Common myeloid progenitor, CD34-positive (primary cell): Measurements from ENCODE around the gene TANK. TPM values are rescaled to one million over a fixed set of nuclear protein-coding genes. Genes with fewer than 3 reads are reported as not detected.

Source experiments
- CTCF ChIA-PET: fragments of 350-600 bp; sonication (Branson Sonifier 250); formaldehyde crosslinking; loops from one replicate; lab custom pipeline; 2021; ENCODE audit warnings: antibody characterized with exemption; lab: Charles Lee
- POLR2A ChIA-PET: fragments of 350-600 bp; sonication (Branson Sonifier 250); formaldehyde crosslinking; loops from one replicate; lab custom pipeline; 2021; ENCODE audit warnings: antibody characterized with exemption; lab: Charles Lee
- DNase-seq, 3 donors: peaks; one replicate each; pipeline versions ENCODE4 v3.0.0 to v3.0.0-alpha.2; 2013
- H3K27ac ChIP-seq, 2 experiments: 1 replicate in 1 of 2; 2 replicates in 1 of 2; pipeline ENCODE4 v1.7.0; 2013; ENCODE audit warnings: inconsistent platforms in 2 of 2, low read length in 2 of 2, mild to moderate bottlenecking in 2 of 2, low read depth in 1 of 2, moderate library complexity in 1 of 2; ENCODE audit not compliant: severe bottlenecking in 2 of 2, insufficient read depth in 1 of 2, poor library complexity in 1 of 2
- H3K27me3 ChIP-seq, 5 experiments: replicated peaks in 2 of 5; 1 replicate in 3 of 5; 2 replicates in 2 of 5; pipeline versions ENCODE4 v1.6.1 to v1.7.0; 2013; ENCODE audit warnings: low read length in 4 of 5, mild to moderate bottlenecking in 2 of 5, moderate library complexity in 2 of 5, inconsistent platforms in 1 of 5; ENCODE audit not compliant: insufficient read depth in 5 of 5, control insufficient read depth in 4 of 5
- H3K36me3 ChIP-seq, 4 experiments: 1 replicate in 2 of 4; 2 replicates in 2 of 4; pipeline versions ENCODE4 v1.6.1 to v1.7.0; 2013; ENCODE audit warnings: low read length in 3 of 4, control low read depth in 1 of 4, mild to moderate bottlenecking in 1 of 4; ENCODE audit not compliant: control insufficient read depth in 4 of 4, insufficient read depth in 4 of 4
- H3K4me1 ChIP-seq, 4 experiments: 1 replicate in 3 of 4; 2 replicates in 1 of 4; pipeline versions ENCODE4 v1.6.1 to v1.7.1; 2013; ENCODE audit warnings: low read length in 3 of 4, mild to moderate bottlenecking in 3 of 4, control low read depth in 1 of 4, inconsistent platforms in 1 of 4, moderate library complexity in 1 of 4; ENCODE audit not compliant: control insufficient read depth in 4 of 4, insufficient read depth in 4 of 4; ENCODE audit errors: control extremely low read depth in 1 of 4
- H3K4me3 ChIP-seq, 7 experiments: 1 replicate in 4 of 7; 2 replicates in 3 of 7; pipeline versions ENCODE4 v1.5.1 to v1.7.0; 2013; ENCODE audit warnings: mild to moderate bottlenecking in 7 of 7, low read length in 6 of 7, moderate library complexity in 6 of 7, inconsistent platforms in 2 of 7, low read depth in 2 of 7, control low read depth in 1 of 7; ENCODE audit not compliant: insufficient read depth in 4 of 7, control insufficient read depth in 1 of 7; ENCODE audit errors: extremely low read depth in 1 of 7
- H3K9me3 ChIP-seq, 5 experiments: 1 replicate in 4 of 5; 2 replicates in 1 of 5; pipeline versions ENCODE4 v1.6.1 to v1.7.1; 2013; ENCODE audit warnings: low read length in 4 of 5, mild to moderate bottlenecking in 2 of 5, inconsistent platforms in 1 of 5, low read depth in 1 of 5, moderate library complexity in 1 of 5; ENCODE audit not compliant: control insufficient read depth in 4 of 5, insufficient read depth in 2 of 5; ENCODE audit errors: control extremely low read depth in 1 of 5
- WGBS: methylation state at CpG from one replicate; pipeline ENCODE4 v1.1.5; 2013; ENCODE audit not compliant: insufficient coverage; 5-methylcytosine and 5-hydroxymethylcytosine counted together
- polyA plus RNA-seq: library from polyadenylated mRNA; unstranded; fragments of 120-200 nt; gene quantifications from one replicate; pipeline ENCODE4 v1.2.1, GENCODE V29; 2013

TANK gene
- 57.2 TPM for polyA plus RNA-seq

- H3K36me3 ChIP-seq, result peaks cover 2 to 15% (median 9%) of the 10 kb centered on the region in 4 experiments
- peaks cover 4 to 25% (median 14%) of the 10 kb centered on the region in 4 experiments for H3K4me1 ChIP-seq
- no peaks in the 10 kb centered on the region for H3K27me3 ChIP-seq
- WGBS, result 0% methylated on average over 31 of the region's 50 CpGs
- ChIA-PET CTCF (interaction anchor here (0.6 kb wide), 1 partner anchor 68 kb away, joined by 3 read pairs; no protein-coding TSS in a partner anchor), POLR2A (interaction anchor here (1.0 to 2.7 kb wide), 5 partner anchors 10 to 83 kb away, joined by 3 to 12 read pairs (median 3); no protein-coding TSS in a partner anchor)
- peak within 1 kb of the TSS; percentile 91 to 98 (median 94) for H3K4me3 ChIP-seq
- H3K27ac ChIP-seq, result peak within 1 kb of the TSS; percentile 91 to 95
- DNase-seq, result peak; percentile 94 to 96 (median 96)
- no peaks in the 10 kb centered on the region for H3K9me3 ChIP-seq
Measured at GRCh38 chr2:161160226-161161073, at the start of gene TANK. TANK (plus strand) TSS chr2:161160428; CDS start chr2:161179663, 19,235 bp downstream.

DNA sequence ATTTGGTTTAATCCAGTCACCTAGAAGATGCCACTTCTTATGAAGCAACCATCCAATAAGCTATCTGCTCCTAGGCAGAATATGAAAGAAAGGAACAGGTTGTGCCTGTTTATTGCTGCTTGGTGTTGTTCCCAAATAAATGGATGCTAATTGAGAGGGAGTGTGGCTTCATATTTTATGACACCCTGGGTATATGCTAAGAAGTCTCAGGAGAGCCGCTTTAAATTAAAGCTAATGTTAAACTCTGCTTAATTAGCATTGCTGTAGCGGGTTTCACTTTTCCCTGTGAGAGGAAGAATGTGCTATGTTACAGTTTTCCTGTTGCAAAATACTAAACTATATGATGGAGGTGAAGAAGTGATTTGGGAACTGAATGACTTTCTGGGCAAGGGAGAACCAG is 48.7 kb upstream of the TANK start:
- no peaks in the 10 kb centered on the region for H3K9me3 ChIP-seq
- H3K27me3 ChIP-seq, result no peaks in the 10 kb centered on the region
- H3K27ac ChIP-seq, result no peak overlapping the region
- ChIA-PET CTCF (interaction anchor here (1.0 to 3.1 kb wide), 2 partner anchors 10 to 14 kb away, joined by 4 to 7 read pairs; no protein-coding TSS in a partner anchor), POLR2A (no interaction called here)
- H3K36me3 ChIP-seq, result no peaks in the 10 kb centered on the region
- peaks cover 0 to 11% (median 4%) of the 10 kb centered on the region in 4 experiments for H3K4me1 ChIP-seq
- DNase-seq, result no peak
- no peak overlapping the region for H3K4me3 ChIP-seq
- no CpG with 5 or more reads among the region's 2 CpGs for WGBS

- no peak overlapping the region for H3K4me3 ChIP-seq
- ChIA-PET CTCF (interaction anchor here (1.0 to 3.1 kb wide), 3 partner anchors 11 to 25 kb away, joined by 3 to 7 read pairs (median 3); no protein-coding TSS in a partner anchor), POLR2A (no interaction called here)
- WGBS, result no CpG with 5 or more reads among the region's 1 CpG
- no peaks in the 10 kb centered on the region for H3K27me3 ChIP-seq
- peaks cover 0 to 12% (median 3%) of the 10 kb centered on the region in 4 experiments for H3K4me1 ChIP-seq
- no peaks in the 10 kb centered on the region for H3K9me3 ChIP-seq
- no peaks in the 10 kb centered on the region for H3K36me3 ChIP-seq
- H3K27ac ChIP-seq, result no peak overlapping the region
- DNase-seq, result no peak
Measured at GRCh38 chr2:161112908-161113307, 47.3 kb upstream of the TANK start.

DNA sequence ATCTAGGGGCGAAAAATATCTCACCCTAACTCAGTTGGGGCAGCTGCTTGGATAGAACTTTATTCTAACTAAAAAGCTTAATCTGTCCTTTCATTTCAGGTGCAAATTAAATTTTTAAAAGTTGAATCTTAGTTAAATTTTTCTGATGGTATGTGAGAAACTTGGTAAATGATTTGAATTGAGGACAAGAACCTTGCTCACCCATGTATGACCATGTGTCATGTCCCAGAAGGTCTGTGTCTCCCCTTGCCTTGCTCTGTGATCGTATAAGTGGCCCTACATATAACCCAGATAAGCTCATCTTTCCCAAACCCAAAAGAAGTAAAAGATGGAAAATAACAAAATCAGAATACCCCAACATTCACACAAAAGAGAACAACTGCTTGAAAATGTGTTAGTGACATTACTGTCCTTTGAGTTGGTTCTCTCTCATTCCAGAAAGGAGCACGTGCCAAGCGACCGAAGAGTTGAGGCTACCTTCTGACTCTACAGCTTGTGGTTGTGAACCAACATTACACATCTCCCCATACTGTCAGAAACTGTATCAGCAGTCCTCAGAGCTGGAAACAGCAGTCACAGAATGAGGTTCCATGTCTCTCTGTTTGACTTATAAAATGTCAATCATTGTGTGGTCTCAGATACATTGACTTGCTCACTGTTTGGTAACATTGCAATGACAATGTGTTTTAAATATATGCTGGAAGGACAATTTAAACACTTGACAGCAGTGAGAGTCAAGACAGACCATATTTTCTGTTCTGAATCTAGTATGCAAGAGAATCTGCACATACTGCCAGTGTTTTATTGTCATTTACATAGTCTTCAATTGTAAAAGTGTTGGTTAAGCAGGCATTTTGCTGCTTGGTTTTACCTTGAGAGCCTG is 46.3 kb upstream of the TANK start:
- DNase-seq, result no peak
- no peak overlapping the region for H3K27ac ChIP-seq
- peaks cover 0 to 12% (median 3%) of the 10 kb centered on the region in 4 experiments for H3K4me1 ChIP-seq
- 100% methylated on average over 2 of the region's 5 CpGs for WGBS
- H3K27me3 ChIP-seq, result no peaks in the 10 kb centered on the region
- H3K4me3 ChIP-seq, result no peak overlapping the region
- CTCF ChIA-PET, result interaction anchor here (1.0 to 3.2 kb wide), 6 partner anchors 10 to 30 kb away, joined by 3 to 13 read pairs (median 4); no protein-coding TSS in a partner anchor
- H3K9me3 ChIP-seq, result no peaks in the 10 kb centered on the region
- POLR2A ChIA-PET, result no interaction called here
- no peaks in the 10 kb centered on the region for H3K36me3 ChIP-seq

DNA sequence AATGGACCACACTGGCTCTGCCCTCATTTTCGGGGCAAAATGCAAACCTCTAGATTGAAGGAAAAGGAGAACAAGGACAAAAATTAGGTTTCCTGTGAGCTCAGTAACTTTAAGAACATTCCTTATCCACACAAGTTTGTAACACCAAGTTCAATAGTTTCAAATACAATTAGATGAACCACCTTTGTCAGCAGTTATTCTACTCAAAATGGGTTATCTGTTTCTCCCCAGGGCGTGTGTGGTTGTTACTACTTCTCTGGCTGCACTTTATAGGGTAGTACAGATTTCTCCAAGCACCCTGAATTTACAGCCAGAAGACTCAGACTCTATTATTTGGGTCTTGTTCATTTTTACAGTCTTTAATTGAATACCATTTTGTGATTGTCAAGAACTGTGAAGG is 45.0 kb upstream of the TANK start:
- H3K4me1 ChIP-seq, result peaks cover 0 to 12% (median 3%) of the 10 kb centered on the region in 4 experiments
- CTCF ChIA-PET, result interaction anchor here (1.2 to 3.2 kb wide), 4 partner anchors 11 to 37 kb away, joined by 3 to 13 read pairs (median 4); no protein-coding TSS in a partner anchor
- 83% methylated on average over 1 of the region's 2 CpGs for WGBS
- H3K27ac ChIP-seq, result no peak overlapping the region
- H3K27me3 ChIP-seq, result no peaks in the 10 kb centered on the region
- POLR2A ChIA-PET, result no interaction called here
- no peaks in the 10 kb centered on the region for H3K9me3 ChIP-seq
- no peak overlapping the region for H3K4me3 ChIP-seq
- H3K36me3 ChIP-seq, result no peaks in the 10 kb centered on the region
- DNase-seq, result no peak

DNA sequence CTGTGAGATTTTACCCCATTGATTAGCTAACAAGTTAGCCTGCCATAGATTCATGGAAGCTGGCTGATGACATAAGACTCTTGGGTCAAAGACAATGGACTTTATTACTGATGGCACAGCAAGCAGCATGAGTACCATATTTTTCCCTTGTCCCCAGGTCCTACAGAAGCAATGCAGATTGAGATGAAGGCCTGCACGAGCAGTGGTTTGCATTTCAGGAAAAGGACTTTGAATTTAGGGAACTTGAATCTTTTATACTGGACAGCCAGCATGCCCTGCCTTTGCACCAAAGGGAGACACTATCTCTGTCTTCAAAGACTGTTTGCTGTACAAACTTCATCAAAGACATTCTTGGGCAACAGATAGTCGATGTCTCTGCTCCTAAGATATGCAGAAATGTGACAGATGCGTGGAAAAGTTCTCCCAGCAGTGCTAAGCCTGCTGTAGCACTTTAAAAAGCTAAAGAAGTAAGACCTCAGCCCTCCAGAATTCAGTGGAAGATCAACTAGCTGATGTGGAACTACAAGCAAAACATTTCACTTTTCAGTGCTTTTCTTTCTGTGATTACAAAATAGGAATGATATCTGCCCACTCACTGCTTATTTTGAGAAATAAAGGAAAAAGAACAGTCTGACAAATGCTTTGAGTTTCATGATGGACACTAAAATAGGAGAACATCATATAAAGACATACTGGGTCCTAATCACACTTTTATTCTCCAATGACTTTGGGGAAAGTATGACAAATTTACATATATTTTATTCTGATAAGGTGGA is 44.4 kb upstream of the TANK start:
- no peaks in the 10 kb centered on the region for H3K36me3 ChIP-seq
- WGBS, result 98% methylated on average over 3 of the region's 3 CpGs
- CTCF ChIA-PET, result interaction anchor here (1.2 to 3.2 kb wide), 5 partner anchors 12 to 52 kb away, joined by 3 to 13 read pairs (median 4); no protein-coding TSS in a partner anchor
- H3K27ac ChIP-seq, result no peak overlapping the region
- H3K4me3 ChIP-seq, result no peak overlapping the region
- H3K4me1 ChIP-seq, result peaks cover 0 to 12% (median 3%) of the 10 kb centered on the region in 4 experiments
- H3K9me3 ChIP-seq, result no peaks in the 10 kb centered on the region
- H3K27me3 ChIP-seq, result no peaks in the 10 kb centered on the region
- DNase-seq, result no peak
- POLR2A ChIA-PET, result no interaction called here
